ENCODE results near the gene NDFIP1.

NDFIP1 gene

GRCh38 chr5:142088855-142089479 is 19.6 kb upstream of the NDFIP1 start:
- peak; percentile 45 for DNase-seq

- no peak for DNase-seq
Measured at GRCh38 chr5:142091012-142091411, 17.6 kb upstream of the NDFIP1 start.

GRCh38 chr5:142091922-142092321 is 16.7 kb upstream of the NDFIP1 start:
- DNase-seq = no peak

GRCh38 chr5:142095035-142095434 is 13.5 kb upstream of the NDFIP1 start:
- DNase-seq = no peak

- no peak for DNase-seq
Measured at GRCh38 chr5:142095651-142096330, 12.8 kb upstream of the NDFIP1 start.

GRCh38 chr5:142096382-142096781 is 12.2 kb upstream of the NDFIP1 start:
- no peak for DNase-seq

GRCh38 chr5:142097681-142098080 is 10.9 kb upstream of the NDFIP1 start:
- no peak for DNase-seq

GRCh38 chr5:142098275-142098674 is 10.3 kb upstream of the NDFIP1 start:
- no peak for DNase-seq

- DNase-seq = no peak
Measured at GRCh38 chr5:142098931-142099330, 9.6 kb upstream of the NDFIP1 start.

GRCh38 chr5:142100307-142100706 is 8.3 kb upstream of the NDFIP1 start:
- DNase-seq = no peak

GRCh38 chr5:142102980-142103740 is 5.4 kb upstream of the NDFIP1 start:
- DNase-seq = no peak

GRCh38 chr5:142104491-142104890 is 4.1 kb upstream of the NDFIP1 start:
- DNase-seq = no peak

GRCh38 chr5:142106061-142106460 is 2.5 kb upstream of the NDFIP1 start:
- DNase-seq = no peak

- DNase-seq = no peak
Measured at GRCh38 chr5:142107036-142107735, 1.4 kb upstream of the NDFIP1 start.

GRCh38 chr5:142107736-142108431 is 695 bp upstream of the NDFIP1 start:
- DNase-seq = no peak

- DNase-seq = no peak
Measured at GRCh38 chr5:142109331-142110045, 909 bp downstream of the NDFIP1 start.

GRCh38 chr5:142110046-142110531 is 1.5 kb downstream of the NDFIP1 start:
- peak; percentile 27 for DNase-seq

GRCh38 chr5:142110988-142111687 is 2.6 kb downstream of the NDFIP1 start:
- no peak for DNase-seq

GRCh38 chr5:142114687-142115086 is 6.1 kb downstream of the NDFIP1 start:
- DNase-seq = no peak

- DNase-seq = no peak
Measured at GRCh38 chr5:142115937-142116614, 7.5 kb downstream of the NDFIP1 start.

Measured in right kidney (tissue), 1 donor.